HFF-Myc (cell line): ENCODE data around the gene FAF1.

Source experiments
- DNase-seq: peaks from one replicate; pipeline ENCODE4 v3.0.0-alpha.2; 2011; ENCODE audit warnings: low read depth; ENCODE audit errors: extremely low read depth
- H3K4me3 ChIP-seq: replicated peaks from 2 replicates; pipeline ENCODE4 v1.5.1; 2011; ENCODE audit warnings: low read depth, mild to moderate bottlenecking, control low read depth, low read length
- CTCF ChIP-seq: IDR thresholded peaks from 2 replicates; pipeline ENCODE4 v1.5.1; 2012; ENCODE audit warnings: mild to moderate bottlenecking, low read depth, low read length, control low read depth; ENCODE audit errors: missing control alignments

Gene FAF1

GRCh38 chr1:50422946-50423669 lies 537.0 kb downstream of the FAF1 start, which contains the start of gene DMRTA2:
DMRTA2 (minus strand) TSS chr1:50423443; CDS start chr1:50421536, 1,907 bp downstream.
- DNase-seq: no peak
- peak within 1 kb of the TSS; percentile 34 for H3K4me3 ChIP-seq
- TF ChIP-seq CTCF: no peak

- DNase-seq: no peak
- TF ChIP-seq CTCF: no peak
- H3K4me3 ChIP-seq: no peak overlapping the region
These were observed 537.5 kb downstream of the FAF1 start for GRCh38 chr1:50422675-50422945.

GRCh38 chr1:50421768-50422674 lies 538.0 kb downstream of the FAF1 start:
- DNase-seq: no peak
- H3K4me3 ChIP-seq: no peak overlapping the region
- TF ChIP-seq CTCF: no peak

GRCh38 chr1:50421366-50421748 lies 538.7 kb downstream of the FAF1 start:
- H3K4me3 ChIP-seq: no peak overlapping the region
- no peak for TF ChIP-seq CTCF
- no peak for DNase-seq

GRCh38 chr1:50420689-50421365 lies 539.2 kb downstream of the FAF1 start:
- H3K4me3 ChIP-seq: no peak overlapping the region
- no peak for DNase-seq
- TF ChIP-seq CTCF: no peak

GRCh38 chr1:50419907-50420677 lies 540.0 kb downstream of the FAF1 start:
- H3K4me3 ChIP-seq: no peak overlapping the region
- no peak for DNase-seq
- TF ChIP-seq CTCF: no peak
